GM19452 (cell line): ENCODE results near the gene TNFRSF12A.
A peak's percentile ranks its signal among the peaks of the same experiment; 100 is the strongest.

Source experiments
- ATAC-seq: cut with Tn5 transposase; IDR thresholded peaks from one replicate; pipeline ENCODE4 v1.9.1; 2021; ENCODE audit not compliant: unreplicated experiment

TNFRSF12A gene, protein sequence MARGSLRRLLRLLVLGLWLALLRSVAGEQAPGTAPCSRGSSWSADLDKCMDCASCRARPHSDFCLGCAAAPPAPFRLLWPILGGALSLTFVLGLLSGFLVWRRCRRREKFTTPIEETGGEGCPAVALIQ

DNA sequence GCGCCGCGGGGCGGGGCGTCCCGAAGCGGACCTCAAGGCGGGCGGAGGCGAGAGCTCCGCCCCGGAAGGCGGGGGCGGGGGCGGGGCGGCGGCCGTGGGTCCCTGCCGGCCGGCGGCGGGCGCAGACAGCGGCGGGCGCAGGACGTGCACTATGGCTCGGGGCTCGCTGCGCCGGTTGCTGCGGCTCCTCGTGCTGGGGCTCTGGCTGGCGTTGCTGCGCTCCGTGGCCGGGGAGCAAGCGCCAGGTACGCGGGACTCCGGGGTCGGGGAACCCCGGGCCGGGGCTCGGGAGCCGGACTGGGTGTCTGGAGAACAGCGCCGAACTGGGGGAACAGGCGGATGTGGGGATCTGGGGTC, at the start of gene TNFRSF12A:
Gene TNFRSF12A (plus strand): TSS at position 122 of the 357 bp plus-strand sequence. CDS start 30 bp downstream, at position 152.
- no peak for ATAC-seq

DNA sequence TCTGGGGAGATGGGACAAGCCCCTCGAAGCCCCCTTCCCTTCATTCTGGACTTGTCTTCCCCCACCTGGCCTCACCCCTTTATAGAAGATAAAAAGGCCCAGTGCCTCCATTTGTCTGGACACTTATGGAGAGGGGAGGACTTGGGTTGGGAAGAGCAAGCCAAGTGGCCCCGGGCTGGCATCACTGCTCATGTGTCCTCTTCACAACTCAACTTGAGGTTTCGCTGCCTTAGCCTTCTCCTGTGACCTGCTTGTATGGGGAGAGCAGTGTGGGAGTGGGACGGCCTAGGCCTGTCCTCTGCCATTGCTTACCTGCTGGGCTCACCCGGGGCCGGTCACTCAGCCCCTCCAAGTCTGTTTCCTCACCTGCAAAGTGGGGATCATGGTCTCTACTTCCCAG, 49.6 kb upstream of the TNFRSF12A start:
- no peak for ATAC-seq

DNA sequence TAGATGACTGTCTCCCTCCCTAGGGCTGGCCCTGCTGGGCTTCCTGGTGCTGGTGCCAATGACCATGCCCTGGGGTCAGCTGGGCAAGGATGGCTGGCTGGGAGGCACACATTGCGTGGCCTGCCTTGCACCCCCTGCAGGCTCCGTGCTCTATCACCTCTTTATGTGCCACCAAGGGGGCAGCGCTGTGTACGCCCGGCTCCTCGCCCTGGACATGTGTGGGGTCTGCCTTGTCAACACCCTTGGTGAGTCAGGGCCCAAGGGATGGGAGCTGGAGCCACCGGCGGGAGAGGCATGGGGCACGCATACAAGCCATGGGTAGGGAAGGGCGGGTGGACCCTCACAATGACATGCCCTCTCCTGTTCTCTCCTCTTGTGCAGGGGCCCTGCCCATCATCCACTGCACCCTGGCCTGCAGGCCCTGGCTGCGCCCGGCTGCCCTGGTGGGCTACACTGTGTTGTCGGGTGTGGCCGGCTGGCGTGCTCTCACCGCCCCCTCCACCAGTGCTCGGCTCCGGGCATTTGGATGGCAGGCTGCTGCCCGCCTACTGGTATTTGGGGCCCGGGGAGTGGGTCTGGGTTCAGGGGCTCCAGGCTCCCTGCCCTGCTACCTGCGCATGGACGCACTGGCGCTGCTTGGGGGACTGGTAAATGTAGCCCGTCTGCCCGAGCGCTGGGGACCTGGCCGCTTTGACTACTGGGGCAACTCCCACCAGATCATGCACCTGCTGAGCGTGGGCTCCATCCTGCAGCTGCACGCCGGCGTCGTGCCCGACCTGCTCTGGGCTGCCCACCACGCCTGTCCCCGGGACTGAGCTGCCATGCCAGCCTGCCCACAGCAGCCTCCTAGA, 48.8 kb upstream of the TNFRSF12A start:
- ATAC-seq, result no peak

DNA sequence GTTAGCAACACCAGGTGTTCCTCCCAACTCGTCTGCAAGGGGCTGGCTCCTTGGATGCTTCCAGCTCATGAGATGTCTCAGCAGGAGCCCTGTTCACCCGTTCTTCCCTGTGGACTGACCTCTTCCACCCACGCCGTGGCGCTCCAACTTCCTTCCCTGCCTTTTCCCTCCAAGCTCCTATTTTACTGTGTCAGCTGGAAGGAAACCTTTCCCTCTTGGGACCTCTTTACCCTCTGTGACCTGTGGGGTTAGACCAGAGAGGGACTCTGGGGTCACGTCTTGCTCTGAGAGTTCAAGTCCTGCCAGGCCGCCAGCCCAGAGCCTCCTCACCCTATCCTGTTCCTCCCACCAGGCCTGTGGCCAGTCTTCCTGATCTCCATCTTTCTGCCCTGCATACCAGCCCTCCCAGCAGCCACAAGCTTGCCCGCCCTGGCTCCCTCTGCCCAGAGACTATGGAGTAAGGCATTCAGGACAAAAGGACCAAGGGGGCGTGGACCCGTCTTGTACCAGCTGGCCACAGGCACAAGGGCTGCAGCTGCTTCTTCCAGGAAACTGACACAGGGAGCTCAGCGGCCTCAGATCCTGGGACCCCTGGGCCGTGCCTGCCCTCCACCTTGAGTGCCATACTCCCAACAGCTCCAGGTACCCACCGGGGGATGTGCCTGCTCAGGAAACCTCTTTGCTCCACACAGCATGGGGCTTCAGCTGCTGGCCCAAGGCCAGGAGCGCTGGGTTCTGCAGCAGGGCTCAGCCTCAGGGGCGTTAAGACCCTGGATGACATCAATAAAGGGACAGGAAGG, 48.0 kb upstream of the TNFRSF12A start:
- ATAC-seq, result no peak

DNA sequence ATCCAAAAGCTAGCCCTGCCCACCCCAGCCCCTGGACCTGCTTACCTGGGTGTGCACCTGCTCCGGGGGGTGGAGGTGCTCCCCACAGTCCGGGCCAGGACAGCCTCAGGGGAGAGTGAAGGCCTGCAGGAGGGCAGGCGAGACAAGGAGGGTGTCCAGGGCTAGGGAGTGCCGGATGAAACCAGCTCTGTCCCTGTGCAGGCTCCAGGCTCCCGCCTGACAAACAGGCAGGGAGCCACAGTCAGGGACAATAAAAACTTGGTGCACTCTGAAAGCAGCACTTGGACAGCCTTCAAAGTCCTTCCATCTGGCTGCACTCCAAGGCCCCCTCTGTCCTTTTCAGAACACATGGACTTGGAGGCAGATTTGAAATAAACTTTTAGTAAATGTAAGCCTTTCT, 47.1 kb upstream of the TNFRSF12A start:
- no peak for ATAC-seq

DNA sequence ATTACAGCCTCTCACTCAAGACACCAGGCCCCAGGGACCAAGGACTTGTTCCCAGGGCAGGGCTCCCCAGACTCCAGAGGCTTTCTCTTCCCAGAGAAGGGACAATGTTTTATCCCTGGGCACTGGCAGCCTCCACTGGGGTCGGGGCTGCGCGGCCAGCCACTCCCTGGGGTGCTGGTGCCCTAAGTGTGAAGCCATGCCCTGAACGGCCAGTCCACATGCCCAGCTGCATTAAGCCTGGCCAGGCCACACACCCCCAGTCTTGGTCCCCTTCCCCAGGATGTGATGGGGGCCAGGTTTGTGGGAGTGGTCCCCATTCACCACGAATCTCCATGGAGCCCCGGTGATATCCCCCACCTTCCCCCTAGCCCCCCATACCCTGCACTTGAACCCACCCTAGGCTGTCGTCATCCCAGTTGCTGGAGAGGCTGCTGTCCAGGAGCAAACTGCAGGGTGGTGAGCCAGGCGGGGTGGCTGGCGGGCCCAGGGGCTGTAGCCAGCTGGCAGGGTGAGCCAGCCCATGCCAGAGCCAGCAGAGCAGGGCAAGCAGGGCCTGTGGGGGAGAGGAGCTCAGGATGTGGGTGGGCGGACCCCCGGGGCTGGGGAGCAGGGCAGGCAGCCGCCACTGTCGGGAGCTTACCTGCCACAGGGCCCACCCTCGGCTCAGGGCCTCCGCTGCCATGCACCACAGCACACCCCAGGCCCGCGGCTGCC, 46.4 kb upstream of the TNFRSF12A start:
- no peak for ATAC-seq

DNA sequence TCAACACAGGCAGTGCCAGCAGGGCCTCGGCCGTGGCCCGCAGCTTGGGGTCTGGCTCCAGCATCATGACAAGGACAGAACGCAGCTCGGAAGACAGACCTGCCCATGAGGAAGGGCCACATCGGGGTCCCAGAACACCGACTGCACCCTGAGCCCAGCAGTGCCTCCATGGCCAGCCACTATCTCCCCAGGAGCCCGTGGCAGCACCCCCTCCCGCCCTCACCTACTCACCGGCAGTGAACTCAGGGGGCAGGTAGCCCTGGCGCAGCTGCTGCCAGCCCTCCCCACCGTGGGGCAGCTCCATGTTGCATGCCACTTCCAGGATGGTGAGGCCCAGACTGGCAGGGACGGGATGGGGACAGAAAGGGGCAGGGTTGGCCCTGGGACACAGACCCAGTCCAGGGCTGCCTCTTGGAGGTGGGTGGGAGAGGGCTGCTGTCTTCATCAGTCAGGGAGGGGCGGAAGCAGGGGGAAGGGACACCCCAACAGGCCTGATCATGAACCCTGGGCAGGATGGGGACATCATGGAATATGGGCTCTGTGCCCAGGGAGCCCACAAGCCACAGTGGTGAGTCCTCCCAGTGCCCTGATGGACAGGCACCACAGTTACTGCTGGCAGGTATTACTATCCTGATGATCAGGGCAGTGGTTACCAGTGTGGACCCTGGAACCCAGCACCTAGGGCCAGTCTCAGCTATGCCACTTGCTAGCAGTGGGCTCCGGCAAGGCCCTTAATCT, 45.7 kb upstream of the TNFRSF12A start:
- no peak for ATAC-seq

DNA sequence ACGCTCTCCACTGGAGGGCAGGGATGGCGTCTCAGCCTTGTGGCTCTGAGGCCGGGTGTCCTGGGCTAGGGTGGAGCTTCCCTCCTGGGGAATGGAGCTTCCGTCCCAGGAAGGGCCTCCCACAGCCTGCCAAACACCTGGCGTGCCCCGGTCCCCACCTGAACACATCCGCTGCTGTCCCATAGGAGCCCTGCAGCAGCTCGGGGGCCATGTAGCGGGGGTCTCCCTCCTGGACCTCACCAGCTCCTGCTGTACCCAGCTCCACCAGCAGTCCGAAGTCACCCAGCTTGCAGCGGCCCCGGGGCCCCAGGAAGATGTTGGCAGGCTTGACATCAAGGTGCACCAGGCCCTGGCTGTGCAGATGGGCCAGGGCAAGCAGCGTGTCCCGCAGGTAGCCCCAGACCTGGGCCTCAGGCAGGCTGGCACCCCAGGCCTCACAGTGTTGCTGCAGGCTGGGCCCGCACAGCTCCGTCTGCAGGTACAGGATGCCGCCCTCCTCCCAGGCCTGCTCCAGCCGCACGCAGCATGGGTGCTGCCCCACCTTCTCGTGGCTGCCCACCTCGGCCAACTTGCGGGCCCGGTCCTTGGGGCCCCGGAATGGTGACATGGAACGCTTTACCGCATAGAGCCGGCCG, 44.9 kb upstream of the TNFRSF12A start:
- ATAC-seq, result no peak

DNA sequence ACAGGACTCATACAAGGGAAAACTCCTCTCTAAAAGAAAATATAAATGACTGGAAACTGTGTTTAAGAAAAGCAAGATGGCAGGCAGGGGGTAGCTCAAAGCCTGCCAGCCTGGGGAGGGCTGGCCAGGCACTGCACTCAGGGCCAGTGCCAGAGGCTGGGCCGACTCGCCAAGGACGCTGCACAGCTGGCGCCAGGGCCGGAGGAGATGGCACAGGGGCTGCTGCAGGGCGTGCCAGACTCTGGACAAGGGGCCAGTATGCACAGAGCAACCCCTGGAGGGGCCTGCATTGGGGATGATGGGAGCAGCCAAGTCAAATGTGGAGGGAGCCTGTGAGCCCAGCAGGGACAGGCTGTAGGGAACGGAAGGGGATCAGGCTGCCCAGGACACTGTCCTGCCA, 44.0 kb upstream of the TNFRSF12A start:
- no peak for ATAC-seq

DNA sequence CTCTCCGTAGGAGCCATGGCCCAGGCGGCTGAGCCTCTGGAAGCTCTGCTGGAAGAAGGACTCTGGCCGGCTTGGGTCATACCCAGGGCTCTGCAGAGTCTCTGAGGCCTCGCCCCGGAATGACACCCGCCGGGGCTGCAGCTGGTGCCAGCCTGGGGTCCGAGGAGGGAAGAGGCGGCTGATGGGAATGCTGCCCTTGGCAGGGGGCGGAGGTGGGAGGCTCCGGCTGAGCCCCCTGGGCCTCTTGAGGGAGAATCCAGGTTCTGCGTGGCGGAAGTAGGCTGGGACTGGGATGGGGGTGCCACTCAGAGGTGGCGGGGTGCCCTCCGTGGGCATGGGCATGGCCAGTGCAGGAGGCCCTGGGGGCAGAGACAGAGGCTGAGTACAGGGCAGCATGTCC, 43.5 kb upstream of the TNFRSF12A start:
- ATAC-seq, result no peak

DNA sequence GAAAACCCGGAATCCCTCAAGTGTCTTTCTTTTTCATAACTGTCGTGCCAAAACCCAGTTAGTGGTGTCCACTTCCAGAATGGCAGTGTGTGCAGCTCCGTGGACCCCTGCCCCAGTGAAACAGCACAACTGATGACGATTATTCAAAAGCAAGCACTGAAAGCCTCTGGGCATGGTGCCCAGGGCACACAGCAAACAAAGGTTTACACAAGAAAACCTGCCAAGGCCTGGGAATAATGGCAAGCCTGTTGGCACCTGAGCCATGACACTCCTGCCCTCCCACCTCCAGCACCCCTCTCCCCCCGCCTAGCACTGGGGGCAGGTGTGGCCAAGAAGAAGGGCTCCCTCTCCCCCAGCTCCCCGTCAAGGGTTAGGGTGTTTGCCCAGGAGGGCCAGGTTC, 42.7 kb upstream of the TNFRSF12A start:
- ATAC-seq, result no peak

DNA sequence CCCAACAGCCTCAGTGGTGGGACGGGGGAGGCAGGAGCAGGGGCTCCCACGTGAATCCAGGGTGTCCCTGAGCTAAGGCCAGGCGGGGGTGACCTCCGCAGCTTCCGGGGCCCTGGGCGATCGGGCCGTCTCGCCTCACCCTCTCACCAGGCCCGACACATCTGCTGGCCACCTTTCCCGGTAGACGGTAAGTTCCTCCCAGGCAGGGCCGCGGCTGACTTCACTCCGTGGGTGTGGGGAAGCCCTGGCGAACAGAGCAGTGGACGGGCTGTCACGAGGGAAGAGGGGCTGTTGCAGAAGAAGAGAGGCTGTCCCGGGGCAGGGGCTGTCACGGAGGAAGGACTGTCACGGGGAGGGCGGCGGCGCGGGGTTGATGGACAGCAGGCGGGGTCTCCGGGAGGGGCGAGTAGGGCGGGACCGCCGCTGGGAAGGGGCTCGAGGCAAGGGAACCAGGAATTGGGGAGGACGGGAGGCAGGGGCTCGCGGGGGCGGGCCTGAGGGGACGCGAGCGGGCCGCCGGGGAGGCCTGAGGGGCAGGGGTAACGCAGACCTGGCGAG, 40.4 kb upstream of the TNFRSF12A start:
- ATAC-seq, result no peak

DNA sequence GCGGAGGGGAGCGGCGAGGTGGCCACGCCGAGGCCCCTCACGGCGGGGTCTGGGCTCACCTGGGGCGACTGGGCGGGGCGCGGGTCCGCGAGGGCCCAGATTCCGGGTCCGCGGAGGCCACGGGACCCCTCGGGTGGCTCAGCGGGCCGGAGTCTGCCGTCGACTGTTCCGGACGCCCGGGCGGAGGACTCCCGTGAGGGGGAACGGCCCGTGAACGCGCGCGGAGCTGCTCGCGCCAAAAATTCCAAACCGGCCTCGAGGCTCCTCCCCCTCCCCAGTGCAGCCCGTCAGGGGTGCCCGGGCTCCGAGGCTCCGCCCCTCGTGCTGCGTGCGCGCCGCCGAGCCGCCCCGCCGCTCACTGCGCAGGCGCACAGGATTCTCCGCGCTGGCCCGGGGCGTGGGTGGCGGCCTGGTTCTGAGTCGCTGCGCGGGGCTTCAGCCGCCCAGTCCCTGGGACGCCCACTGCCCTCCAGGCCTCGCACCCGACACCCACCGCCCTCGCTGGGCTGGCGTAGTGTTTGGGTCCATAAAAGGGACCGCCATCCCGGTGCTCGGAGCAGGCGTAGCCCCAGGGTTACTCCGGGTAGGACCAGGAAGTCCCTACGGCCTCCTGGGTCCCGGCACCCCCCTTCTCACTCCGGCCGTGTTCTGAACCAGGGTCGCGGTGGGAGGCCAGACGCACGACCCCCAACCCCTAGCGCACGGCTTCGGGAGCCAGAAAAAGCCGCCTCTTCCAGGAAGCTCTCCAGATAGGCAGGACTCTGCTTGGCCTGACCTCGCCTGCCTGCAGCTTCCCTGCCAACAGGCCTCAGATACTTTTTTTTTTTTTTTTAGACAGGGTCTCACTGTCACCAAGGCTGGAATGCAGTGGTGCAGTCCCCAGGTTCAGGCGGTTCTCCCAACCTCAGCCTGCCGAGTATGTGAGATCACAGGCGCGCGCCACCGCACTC, 39.7 kb upstream of the TNFRSF12A start, which contains the start of gene PKMYT1:
Gene PKMYT1 (minus strand): TSS at position 220 of the 950 bp plus-strand sequence. CDS start 789 bp downstream, outside the sequence.
- peak; percentile 78 for ATAC-seq

DNA sequence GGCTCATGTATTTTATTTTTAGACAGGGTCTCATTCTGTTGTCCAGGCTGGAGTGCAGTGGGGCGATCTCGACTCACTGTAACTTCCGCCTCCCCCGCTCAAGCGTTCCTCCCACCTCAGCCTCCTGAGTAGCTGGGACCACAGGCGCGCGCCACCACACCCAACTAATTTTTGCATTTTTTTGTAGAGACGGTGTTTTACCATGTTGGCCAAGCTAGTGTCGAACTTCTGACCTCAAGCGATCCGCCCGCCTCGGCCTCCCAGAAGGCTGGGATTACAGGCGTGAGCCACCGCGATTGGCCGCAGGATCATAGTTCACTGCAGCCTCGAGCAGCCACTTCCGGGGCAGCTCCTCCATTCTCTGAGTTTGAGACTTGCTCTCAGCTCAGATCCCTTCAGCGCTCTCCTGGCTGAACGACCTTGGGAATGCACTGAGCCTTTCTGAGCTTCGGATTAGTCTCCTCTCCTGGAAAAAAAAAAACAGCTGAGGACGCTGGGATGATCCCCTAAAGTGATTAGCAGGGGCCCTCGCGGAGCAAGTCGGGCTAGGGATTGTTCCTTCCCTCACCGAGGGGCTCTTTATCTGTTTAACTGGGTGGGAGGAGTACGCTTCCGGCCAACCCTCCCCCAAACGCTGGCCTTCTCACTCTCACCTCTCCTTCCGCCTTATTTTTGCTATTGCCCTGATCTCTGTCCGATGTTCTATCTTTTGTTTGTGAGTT, 38.8 kb upstream of the TNFRSF12A start:
- ATAC-seq, result no peak

DNA sequence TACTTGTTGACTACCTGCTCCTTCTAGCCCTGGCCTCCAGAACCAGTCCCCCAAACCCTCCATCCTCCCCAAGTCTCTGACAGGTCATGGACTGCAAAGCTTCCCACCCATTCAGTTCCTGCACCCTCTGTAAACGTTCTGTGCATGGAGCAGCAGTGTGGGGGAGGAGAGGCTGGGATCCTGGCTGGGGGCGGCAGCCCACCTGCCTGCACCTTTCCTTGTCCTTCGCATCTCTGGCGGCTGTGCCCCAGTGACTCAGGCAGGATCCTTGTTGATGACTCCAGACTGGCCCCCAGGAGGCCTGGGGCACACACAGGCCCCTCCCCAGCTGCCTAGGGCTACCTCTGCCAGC, 38.3 kb upstream of the TNFRSF12A start:
- ATAC-seq, result no peak

DNA sequence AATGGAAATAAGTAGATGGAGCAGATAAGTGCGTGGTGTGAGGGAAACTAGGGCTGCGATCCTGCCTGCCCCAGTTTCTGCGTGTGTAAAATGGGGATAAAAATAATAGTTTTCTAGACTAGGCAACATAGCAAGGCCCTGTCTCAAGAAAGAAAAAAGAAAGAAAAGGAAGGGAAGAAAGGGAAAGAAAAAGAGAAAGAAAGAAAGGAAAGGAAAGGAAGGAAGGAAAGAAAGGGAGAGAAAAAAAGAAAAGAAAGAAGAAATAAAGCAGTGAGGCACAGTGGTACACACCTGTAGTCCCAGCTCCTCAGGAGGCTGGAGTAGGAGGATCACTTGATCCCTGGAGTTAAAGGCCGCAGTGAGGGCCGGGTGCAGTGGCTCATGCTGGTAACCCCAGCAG, 37.8 kb upstream of the TNFRSF12A start:
- ATAC-seq, result no peak

DNA sequence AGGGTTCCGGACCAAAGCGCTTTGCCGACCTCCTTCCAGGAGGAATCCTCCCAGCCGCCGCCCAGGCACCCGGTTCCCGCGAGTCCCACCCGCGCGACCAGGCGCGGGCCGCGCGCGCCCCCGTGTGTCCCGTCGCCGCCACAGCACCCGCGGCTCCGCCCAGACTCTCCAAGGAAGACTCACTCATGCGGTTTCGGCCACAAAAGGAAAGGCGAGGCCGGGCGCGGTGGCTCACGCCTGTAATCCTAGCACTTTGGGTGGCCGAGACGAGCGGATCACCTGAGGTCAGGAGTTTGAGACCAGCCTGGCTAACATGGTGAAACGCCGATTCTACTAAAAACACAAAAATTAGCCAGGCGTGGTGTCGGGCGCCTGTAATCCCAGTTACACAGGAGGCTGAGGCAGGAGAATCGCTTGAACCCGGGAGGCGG, 36.4 kb upstream of the TNFRSF12A start:
- ATAC-seq, result no peak

DNA sequence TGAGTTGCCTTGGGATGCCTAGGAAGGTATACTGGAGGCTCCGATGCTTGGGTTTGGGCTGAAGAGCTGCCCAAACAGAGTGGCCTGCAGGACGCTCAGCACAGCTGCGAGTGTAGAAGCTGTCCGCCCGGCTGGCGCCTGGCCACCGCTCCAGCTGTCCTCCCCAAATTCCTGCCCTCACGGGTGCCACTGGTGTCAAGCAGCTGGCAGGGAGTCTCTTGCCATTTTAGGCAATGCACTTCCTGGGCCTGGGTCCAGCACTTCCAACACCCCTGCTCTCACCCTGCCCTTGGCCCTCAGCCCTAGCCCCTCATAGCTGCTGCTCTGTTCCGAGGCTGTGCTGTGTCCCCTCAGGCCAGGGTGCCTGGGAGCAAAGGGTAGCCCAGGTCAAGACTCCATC, 34.7 kb upstream of the TNFRSF12A start:
- ATAC-seq, result no peak
